Adrenal gland (tissue), 12 donors: ENCODE measurements around the gene CPEB1. TPM values are rescaled to one million over a fixed set of nuclear protein-coding genes. Genes with fewer than 3 reads are reported as not detected.

ENCODE experiments used
- DNase-seq, 7 donors: peaks; one replicate each; pipeline ENCODE4 v3.0.0-alpha.2; 2019 to 2020
- H3K27ac ChIP-seq, 5 donors: fragments of 200-600 bp; sonication (generic) in 4 of 5; 1 replicate in 3 of 5; 2 replicates in 2 of 5; pipeline versions ENCODE4 v1.5.1 to v1.8.0; 2016 to 2020; ENCODE audit warnings: mild to moderate bottlenecking in 1 of 5
- H3K27me3 ChIP-seq: fragments of 200-600 bp; 2 replicates; pipeline ENCODE4 v1.8.0; 2021
- H3K36me3 ChIP-seq, 2 donors: fragments of 200-600 bp; replicated peaks in 1 of 2; 1 replicate in 1 of 2; 2 replicates in 1 of 2; pipeline versions ENCODE4 v1.5.1 to v1.8.0; 2018 to 2022
- H3K4me1 ChIP-seq, 2 donors: fragments of 200-600 bp; replicated peaks in 1 of 2; 1 replicate in 1 of 2; 2 replicates in 1 of 2; pipeline versions ENCODE4 v1.5.1 to v1.8.0; 2018 to 2021
- H3K4me3 ChIP-seq, 4 donors: fragments of 200-600 bp; sonication (generic) in 3 of 4; one replicate each; pipeline ENCODE4 v1.5.1; 2016 to 2018
- H3K9me3 ChIP-seq, 3 donors: fragments of 200-600 bp; sonication (generic) in 1 of 3; replicated peaks in 1 of 3; 1 replicate in 2 of 3; 2 replicates in 1 of 3; pipeline versions ENCODE4 v1.5.1 to v1.8.0; 2016 to 2021
- CTCF ChIP-seq, 6 experiments: fragments of 450-650 bp in 4 of 6; fragments of 200-600 bp in 2 of 6; sonication (generic) in 1 of 6; IDR thresholded peaks; 1 replicate in 5 of 6; 2 replicates in 1 of 6; pipeline versions ENCODE4 v1.5.1 to v1.8.0; 2016 to 2021; ENCODE audit warnings: antibody characterized with exemption in 6 of 6, mild to moderate bottlenecking in 2 of 6, moderate library complexity in 1 of 6
- POLR2A ChIP-seq, 2 donors: fragments of 450-650 bp; IDR thresholded peaks; one replicate each; pipeline ENCODE4 v1.6.1; 2017; ENCODE audit warnings: antibody characterized with exemption in 2 of 2, mild to moderate bottlenecking in 2 of 2, moderate library complexity in 1 of 2
- WGBS, 4 donors: extraction: QIAGEN DNeasy Blood & Tissue Kit in 2 of 4; methylation state at CpG; one replicate each; pipeline versions ENCODE4 v1.1.5 to v1.1.7; 2013 to 2017; 5-methylcytosine and 5-hydroxymethylcytosine counted together
- intact Hi-C, 2 donors: fragments of 100-400 bp; cut with DNase I; formaldehyde crosslinking; loops; one replicate each; pipeline versions ENCODE4 v1.14.1 to v1.15.0; 2022 to 2023
- polyA plus RNA-seq, 3 donors: library from polyadenylated mRNA; stranded (reverse); fragments of 200-250 nt in 2 of 3; fragments of 350-450 nt in 1 of 3; fragmentation: Illumina TruSeq in 1 of 3; extraction: RNeasy Lipid Tissue Mini Kit (QIAGEN cat#74804) in 1 of 3; gene quantifications; one replicate each; pipeline ENCODE4 v1.2.3, GENCODE V29; 2013 to 2014
- total RNA-seq, 9 donors: library from RNA; depleted of rRNA in 4 of 9; stranded (reverse); fragments of >200 nt in 4 of 9; fragments of 120-200 nt in 1 of 9; fragmentation: NEBNext Ultra II Directional in 1 of 9; extraction: Animal tissue kit (Norgen Biotek cat#: 25700) in 1 of 9; gene quantifications; one replicate each; pipeline versions ENCODE4 v1.1.0 to v1.2.4, GENCODE V29; 2013 to 2023
- donor health status: healthy with polysubstance abuse.
- donor health status: Bipolar disorder and iron deficiency.
- donor health status: DM: yes; HTN: yes; CAD: no.
- donor health status: DM: no; HTN: no; CAD: no.
- donor health status: DM: no; HTN: no; CAD: no.
- donor health status: DM: yes; HTN: yes; CAD: no.

CPEB1 gene
- total and polyA plus RNA-seq, 12 donors: 1.5 to 11.6 (median 6.0) TPM

DNA sequence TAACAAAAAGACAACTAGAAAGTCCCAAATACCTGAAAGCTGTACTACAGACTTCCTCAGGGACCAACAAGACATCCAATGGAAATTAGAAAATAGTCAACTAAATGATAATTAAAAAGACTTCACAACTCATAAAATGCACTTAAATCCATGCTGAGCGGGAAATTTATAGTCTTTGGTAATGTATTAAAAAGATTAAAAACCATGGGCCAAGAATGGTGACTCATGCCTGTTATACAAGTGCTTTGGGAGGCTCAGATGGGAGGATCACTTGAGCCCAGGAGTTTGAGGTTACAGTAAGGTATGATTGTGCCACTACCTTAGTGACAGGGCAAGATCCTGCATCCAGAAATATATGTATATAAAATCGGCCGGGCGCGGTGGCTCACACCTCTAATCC, 45.0 kb downstream of the CPEB1 start:
- DNase-seq: no peak
- intact Hi-C loops: no loop called here

DNA sequence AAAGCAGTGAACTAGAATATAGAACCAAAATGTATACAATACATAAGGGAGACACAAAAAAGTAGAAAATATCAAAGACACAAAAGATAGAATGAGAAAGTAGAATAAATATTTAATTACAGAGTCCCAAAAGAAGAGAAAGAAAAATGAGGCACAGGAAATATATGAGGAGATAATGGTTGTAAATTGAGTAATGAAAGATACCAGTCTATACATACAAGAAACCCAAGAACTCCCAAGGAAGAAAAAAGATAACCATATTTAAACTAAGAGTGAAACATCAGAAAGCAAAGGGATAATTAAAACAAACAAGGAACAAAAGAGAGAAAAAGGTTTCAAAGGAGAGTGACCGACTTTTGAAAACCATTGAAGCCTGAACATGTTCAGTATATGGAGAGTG, 47.3 kb downstream of the CPEB1 start:
- 83 to 97% (median 89%) methylated on average over 1 of the region's 1 CpG for WGBS, 4 donors
- Histone ChIP-seq H3K36me3 (no peaks in the 10 kb centered on the region), H3K27ac (no peak overlapping the region), H3K9me3 (no peaks in the 10 kb centered on the region), H3K27me3 (no peaks in the 10 kb centered on the region), H3K4me3 (no peak overlapping the region), H3K4me1 (no peaks in the 10 kb centered on the region)
- intact Hi-C loops: no loop called here
- no peak for DNase-seq
- TF ChIP-seq CTCF (IDR thresholded peaks at IDR 0.05) (no peak), POLR2A (IDR thresholded peaks at IDR 0.05) (no peak)

More for the DNA sequence above, 45.0 kb downstream of the CPEB1 start:
- WGBS, 4 donors: 72 to 97% (median 86%) methylated on average over 5 of the region's 5 CpGs
- Histone ChIP-seq H3K36me3 (no peaks in the 10 kb centered on the region), H3K4me3 (no peak overlapping the region), H3K27ac (no peak overlapping the region), H3K9me3 (no peaks in the 10 kb centered on the region), H3K27me3 (no peaks in the 10 kb centered on the region), H3K4me1 (no peaks in the 10 kb centered on the region)
- TF ChIP-seq CTCF (IDR thresholded peaks at IDR 0.05): no peak
- TF ChIP-seq POLR2A (IDR thresholded peaks at IDR 0.05): no peak

GRCh38 chr15:82597815-82598214, 49.3 kb downstream of the CPEB1 start:
- TF ChIP-seq CTCF (IDR thresholded peaks at IDR 0.05) (no peak), POLR2A (IDR thresholded peaks at IDR 0.05) (no peak)
- no peak for DNase-seq
- Histone ChIP-seq H3K9me3 (no peaks in the 10 kb centered on the region), H3K27ac (no peak overlapping the region), H3K36me3 (no peaks in the 10 kb centered on the region), H3K4me1 (no peaks in the 10 kb centered on the region), H3K4me3 (no peak overlapping the region), H3K27me3 (no peaks in the 10 kb centered on the region)
- 85 to 95% (median 95%) methylated on average over 2 of the region's 2 CpGs; no CpG with 5 or more reads in 1 of the 4 donors for WGBS, 4 donors
- intact Hi-C loops: no loop called here

GRCh38 chr15:82595766-82596165, 51.4 kb downstream of the CPEB1 start:
- H3K4me1 ChIP-seq: no peaks in the 10 kb centered on the region
- no peaks in the 10 kb centered on the region for H3K36me3 ChIP-seq
- DNase-seq: no peak
- WGBS, 4 donors: 71 to 84% (median 79%) methylated on average over 2 of the region's 2 CpGs
- intact Hi-C loops: no loop called here
- no peak overlapping the region for H3K4me3 ChIP-seq
- H3K27ac ChIP-seq: no peak overlapping the region
- TF ChIP-seq POLR2A (IDR thresholded peaks at IDR 0.05) (no peak), CTCF (IDR thresholded peaks at IDR 0.05) (no peak)
- no peaks in the 10 kb centered on the region for H3K27me3 ChIP-seq
- no peaks in the 10 kb centered on the region for H3K9me3 ChIP-seq
